H1 (cell line): ENCODE measurements around the gene CSHL1. TPM values are rescaled to one million over a fixed set of nuclear protein-coding genes. Genes with fewer than 3 reads are reported as not detected.

Experiments used
- CHD1 ChIP-seq: IDR thresholded peaks from 2 replicates; pipeline ENCODE4 v1.6.1; 2012; ENCODE audit warnings: low read depth, low read length, improper control_type of control experiment
- CTBP2 ChIP-seq: IDR thresholded peaks from 2 replicates; pipeline ENCODE4 v1.7.0; 2011; ENCODE audit warnings: borderline replicate concordance, mild to moderate bottlenecking, moderate library complexity, mixed read lengths, low read length; ENCODE audit not compliant: insufficient read depth, insufficient read length
- polyA plus RNA-seq, 7 experiments: library from polyadenylated mRNA; depleted of rRNA in 3 of 7; stranded (reverse) in 5 of 7; unstranded in 2 of 7; fragments of >200 nt in 5 of 7; fragments of 200-250 nt in 2 of 7; gene quantifications; 1 replicate in 5 of 7; 2 replicates in 1 of 7; 4 replicates in 1 of 7; pipeline versions ENCODE4 v1.2.1 to v1.2.3, GENCODE V29; 2011 to 2013; ENCODE audit warnings: missing spikeins in 2 of 7, mixed read lengths in 2 of 7
- total RNA-seq: library from RNA; stranded (reverse); fragmentation: NEBNext Ultra II Directional; extraction: Animal tissue kit (Norgen Biotek cat#: 25700); gene quantifications from 2 replicates; pipeline ENCODE4 v1.2.1, GENCODE V29; 2021

CSHL1 gene
- total and polyA plus RNA-seq, 2 of the 8 experiments (the other 6 are each of a cell fraction or from before 2014, with no cell fraction given) = not detected

GRCh38 chr17:63960430-63960829 is 49.4 kb upstream of the CSHL1 start (continued):
- TF ChIP-seq CTBP2 (no peak), CHD1 (no peak)
